Progenitor cell of endocrine pancreas (in vitro differentiated cells): ENCODE results near the gene JAK2. TPM values are rescaled to one million over a fixed set of nuclear protein-coding genes. Genes with fewer than 3 reads are reported as not detected.
"Not testable (repeated sequence)": the region's sequence is repeated elsewhere in the genome, so short reads cannot be mapped to it uniquely, and the experiment has no call there.

Experiments used
- DNase-seq: peaks from one replicate; pipeline ENCODE4 v3.0.0; 2021; ENCODE audit warnings: low spot score; ENCODE audit not compliant: unreplicated experiment
- H3K27ac Mint-ChIP-seq: 2 replicates; pipeline ENCODE4 v1.8.0; 2021; ENCODE audit warnings: mild to moderate bottlenecking, moderate library complexity, mixed read lengths
- H3K27me3 Mint-ChIP-seq: 2 replicates; pipeline ENCODE4 v1.8.0; 2021; ENCODE audit warnings: mixed read lengths
- H3K36me3 Mint-ChIP-seq: 2 replicates; pipeline ENCODE4 v1.8.0; 2022; ENCODE audit warnings: mixed read lengths; ENCODE audit not compliant: insufficient read depth
- H3K4me1 Mint-ChIP-seq: 2 replicates; pipeline ENCODE4 v1.8.0; 2021; ENCODE audit warnings: low read depth, mixed read lengths
- H3K4me3 Mint-ChIP-seq: 2 replicates; pipeline ENCODE4 v1.8.0; 2021; ENCODE audit warnings: low read depth, mild to moderate bottlenecking, moderate library complexity, mixed read lengths
- H3K9me3 Mint-ChIP-seq: 2 replicates; pipeline ENCODE4 v1.8.0; 2021; ENCODE audit warnings: low read depth, mixed read lengths
- total RNA-seq: library from RNA; stranded (reverse); gene quantifications from 2 replicates; pipeline ENCODE4 v1.2.1, GENCODE V29; 2021
- TF ChIP-seq, protein P1 (sequence below): fragments of 200-600 bp; sonication (generic); IDR thresholded peaks from one replicate; pipeline ENCODE4 v1.5.0; 2021; ENCODE audit warnings: antibody characterized with exemption, mild to moderate bottlenecking; ENCODE audit not compliant: unreplicated experiment

Gene JAK2
- total RNA-seq, 1 donor from 2014 or later, result 5.1 TPM

DNA sequence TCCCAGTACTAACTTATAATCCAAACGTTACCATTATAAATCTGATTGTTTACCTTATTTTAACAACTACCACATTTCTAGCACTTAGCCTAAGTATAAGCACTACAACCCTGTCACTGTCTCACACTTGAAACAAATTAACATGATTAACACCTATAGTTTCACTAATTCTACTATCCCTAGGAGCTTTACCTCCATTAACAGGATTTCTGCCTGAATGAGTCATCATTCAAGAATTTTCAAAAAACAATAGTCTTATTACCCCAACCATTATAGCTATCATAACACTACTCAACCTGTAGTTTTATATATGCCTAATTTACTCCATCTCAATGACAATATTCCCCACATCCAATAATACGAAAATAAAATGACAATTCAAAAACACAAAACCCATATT, 110.7 kb downstream of the JAK2 start:
- Mint-ChIP-seq H3K27ac (no peak overlapping the region), H3K36me3 (peaks cover 8% of the 10 kb centered on the region), H3K27me3 (no peaks in the 10 kb centered on the region), H3K4me1 (no peaks in the 10 kb centered on the region), H3K4me3 (no peak overlapping the region), H3K9me3 (peaks cover 3% of the 10 kb centered on the region)
- DNase-seq, result no peak
- TF ChIP-seq, protein P1, sequence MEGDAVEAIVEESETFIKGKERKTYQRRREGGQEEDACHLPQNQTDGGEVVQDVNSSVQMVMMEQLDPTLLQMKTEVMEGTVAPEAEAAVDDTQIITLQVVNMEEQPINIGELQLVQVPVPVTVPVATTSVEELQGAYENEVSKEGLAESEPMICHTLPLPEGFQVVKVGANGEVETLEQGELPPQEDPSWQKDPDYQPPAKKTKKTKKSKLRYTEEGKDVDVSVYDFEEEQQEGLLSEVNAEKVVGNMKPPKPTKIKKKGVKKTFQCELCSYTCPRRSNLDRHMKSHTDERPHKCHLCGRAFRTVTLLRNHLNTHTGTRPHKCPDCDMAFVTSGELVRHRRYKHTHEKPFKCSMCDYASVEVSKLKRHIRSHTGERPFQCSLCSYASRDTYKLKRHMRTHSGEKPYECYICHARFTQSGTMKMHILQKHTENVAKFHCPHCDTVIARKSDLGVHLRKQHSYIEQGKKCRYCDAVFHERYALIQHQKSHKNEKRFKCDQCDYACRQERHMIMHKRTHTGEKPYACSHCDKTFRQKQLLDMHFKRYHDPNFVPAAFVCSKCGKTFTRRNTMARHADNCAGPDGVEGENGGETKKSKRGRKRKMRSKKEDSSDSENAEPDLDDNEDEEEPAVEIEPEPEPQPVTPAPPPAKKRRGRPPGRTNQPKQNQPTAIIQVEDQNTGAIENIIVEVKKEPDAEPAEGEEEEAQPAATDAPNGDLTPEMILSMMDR, result no peak

DNA sequence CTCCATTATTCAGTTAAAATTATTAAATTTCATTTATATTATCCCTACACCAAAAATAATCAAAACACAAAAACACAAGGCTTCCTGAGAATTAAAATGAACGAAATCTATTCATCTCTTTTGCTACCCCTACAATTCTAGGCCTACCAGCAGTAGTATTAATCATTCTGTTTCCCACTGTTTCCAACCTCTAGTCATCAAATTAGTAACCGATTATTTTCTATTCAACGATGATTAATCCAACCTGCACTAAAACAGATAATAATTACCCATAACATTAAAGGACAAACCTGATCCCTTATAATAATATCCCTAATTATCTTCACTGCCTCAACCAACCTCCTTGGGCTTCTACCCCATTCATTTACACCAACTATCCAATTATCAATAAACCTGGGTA, 114.4 kb downstream of the JAK2 start:
- Mint-ChIP-seq H3K27me3 (no peaks in the 10 kb centered on the region), H3K4me3 (no peak overlapping the region), H3K4me1 (no peaks in the 10 kb centered on the region), H3K36me3 (peaks cover 27% of the 10 kb centered on the region), H3K9me3 (peaks cover 21% of the 10 kb centered on the region), H3K27ac (no peak overlapping the region)
- no peak for DNase-seq
- TF ChIP-seq, protein P1, result no peak

DNA sequence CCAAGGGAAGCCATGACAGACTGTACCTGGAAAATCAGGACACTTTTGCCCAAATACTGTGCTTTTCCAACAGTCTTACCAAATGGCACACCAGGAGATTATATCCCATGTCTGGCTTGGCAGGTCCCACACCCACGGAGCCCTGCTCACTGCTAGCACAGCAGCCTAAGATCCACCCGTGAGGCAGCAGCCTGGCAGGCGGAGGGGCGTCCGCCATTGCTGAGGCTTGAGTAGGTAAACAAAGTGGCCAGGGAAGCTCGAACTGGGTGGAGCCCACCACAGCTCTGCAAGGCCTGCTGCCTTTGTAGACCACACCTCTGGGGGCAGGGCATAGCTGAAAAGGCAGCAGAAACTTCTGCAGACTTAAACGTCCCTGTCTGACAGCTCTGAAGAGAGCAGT, 116.1 kb downstream of the JAK2 start:
- not testable (repeated sequence) for DNase-seq, H3K27me3 Mint-ChIP-seq, H3K4me3 Mint-ChIP-seq, H3K4me1 Mint-ChIP-seq, H3K27ac Mint-ChIP-seq
- Mint-ChIP-seq H3K9me3 (peaks cover 21% of the 10 kb centered on the region), H3K36me3 (peaks cover 26% of the 10 kb centered on the region)

DNA sequence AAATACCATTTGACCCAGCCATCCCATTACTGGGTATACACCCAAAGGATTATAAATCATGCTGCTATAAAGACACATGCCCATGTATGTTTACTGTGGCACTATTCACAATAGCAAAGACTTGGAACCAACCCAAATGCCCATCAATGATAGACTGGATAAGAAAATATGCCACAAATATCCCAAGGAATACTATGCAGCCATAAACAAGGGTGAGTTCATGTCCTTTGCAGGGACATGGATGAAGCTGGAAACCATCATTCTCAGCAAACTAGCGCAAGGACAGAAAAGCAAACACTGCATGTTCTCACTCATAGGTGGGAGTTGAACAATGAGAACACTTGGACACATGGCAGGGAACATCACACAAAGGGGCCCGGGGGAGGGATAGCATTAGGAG, 121.4 kb downstream of the JAK2 start:
- H3K4me1 Mint-ChIP-seq, DNase-seq, H3K27ac Mint-ChIP-seq, H3K27me3 Mint-ChIP-seq, H3K4me3 Mint-ChIP-seq: not testable (repeated sequence)
- Mint-ChIP-seq H3K9me3 (peaks cover 17% of the 10 kb centered on the region), H3K36me3 (peaks cover 17% of the 10 kb centered on the region)

DNA sequence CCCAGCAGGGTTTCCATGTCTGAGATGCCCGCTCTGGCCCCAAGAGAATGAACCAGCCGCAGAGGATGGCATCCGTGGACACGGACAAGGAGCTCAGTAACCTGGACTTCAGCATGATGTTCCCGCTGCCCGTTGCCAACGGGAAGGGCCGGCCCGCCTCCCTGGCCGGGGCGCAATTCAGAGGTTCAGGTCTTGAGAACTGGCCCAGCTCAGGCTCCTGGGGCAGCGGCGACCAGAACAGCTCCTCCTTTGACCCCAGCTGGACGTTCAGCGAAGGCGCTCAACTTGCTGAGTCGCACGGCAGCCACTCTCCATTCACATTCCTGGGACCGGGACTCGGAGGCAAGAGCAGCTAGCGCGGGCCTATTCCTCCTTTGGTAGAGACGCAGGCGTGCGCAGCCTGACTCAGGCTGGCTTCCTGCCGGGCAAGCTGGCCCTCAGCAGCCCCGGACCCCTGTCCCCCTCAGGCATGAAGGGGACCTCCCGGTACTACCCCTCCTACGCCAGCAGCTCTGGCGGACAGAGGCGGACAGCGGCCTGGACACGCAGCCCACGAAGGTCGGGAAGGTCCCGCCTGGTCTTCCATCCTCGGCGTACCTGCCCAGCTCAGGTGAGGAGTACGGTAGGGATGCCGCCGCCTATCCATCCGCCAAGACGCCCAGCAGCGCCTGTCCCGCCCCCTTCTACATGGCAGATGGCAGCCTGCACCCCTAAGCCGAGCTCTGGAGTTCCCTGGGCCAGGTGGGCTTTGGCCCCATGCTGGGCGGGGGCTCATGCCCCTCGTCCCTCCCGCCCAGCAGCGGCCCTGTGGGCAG, 126.0 kb downstream of the JAK2 start:
- Mint-ChIP-seq H3K9me3 (peaks cover 3% of the 10 kb centered on the region), H3K4me1 (no peaks in the 10 kb centered on the region), H3K36me3 (peaks cover 15% of the 10 kb centered on the region), H3K27me3 (no peaks in the 10 kb centered on the region), H3K27ac (no peak overlapping the region), H3K4me3 (no peak overlapping the region)
- DNase-seq, result no peak
- TF ChIP-seq, protein P1, result no peak

DNA sequence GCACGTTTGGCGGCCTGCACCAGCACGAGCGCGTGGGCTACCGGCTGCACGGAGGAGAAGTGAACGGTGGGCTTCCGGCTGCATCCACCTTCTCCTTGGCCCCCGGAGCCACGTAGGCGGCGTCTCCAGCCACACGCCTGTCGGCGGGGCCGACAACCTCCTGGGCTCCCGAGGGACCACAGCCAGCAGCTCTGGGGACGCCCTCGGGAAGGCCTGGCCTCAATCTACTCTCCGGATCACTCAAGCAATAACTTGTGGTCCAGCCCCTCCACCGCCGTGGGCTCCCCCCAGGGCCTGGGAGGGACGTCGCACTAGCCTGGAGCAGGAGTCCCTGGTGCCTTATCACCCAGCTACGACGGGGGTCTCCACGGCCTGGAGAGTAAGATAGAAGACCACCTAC, 126.6 kb downstream of the JAK2 start:
- H3K9me3 Mint-ChIP-seq, result peaks cover 3% of the 10 kb centered on the region
- no peaks in the 10 kb centered on the region for H3K27me3 Mint-ChIP-seq
- TF ChIP-seq, protein P1, result no peak
- DNase-seq, result no peak
- H3K4me3 Mint-ChIP-seq, result no peak overlapping the region
- no peak overlapping the region for H3K27ac Mint-ChIP-seq
- H3K4me1 Mint-ChIP-seq, result no peaks in the 10 kb centered on the region
- H3K36me3 Mint-ChIP-seq, result peaks cover 15% of the 10 kb centered on the region
